ENCODE data around the gene ADAMTSL2.

The ADAMTSL2 gene

GRCh38 chr9:133609311-133610098 lies 75.0 kb downstream of the ADAMTSL2 start, which contains the start of gene FAM163B:
Gene FAM163B (minus strand): TSS chr9:133609389. CDS start chr9:133580223, 29,166 bp downstream.
- no peak for DNase-seq

DNA sequence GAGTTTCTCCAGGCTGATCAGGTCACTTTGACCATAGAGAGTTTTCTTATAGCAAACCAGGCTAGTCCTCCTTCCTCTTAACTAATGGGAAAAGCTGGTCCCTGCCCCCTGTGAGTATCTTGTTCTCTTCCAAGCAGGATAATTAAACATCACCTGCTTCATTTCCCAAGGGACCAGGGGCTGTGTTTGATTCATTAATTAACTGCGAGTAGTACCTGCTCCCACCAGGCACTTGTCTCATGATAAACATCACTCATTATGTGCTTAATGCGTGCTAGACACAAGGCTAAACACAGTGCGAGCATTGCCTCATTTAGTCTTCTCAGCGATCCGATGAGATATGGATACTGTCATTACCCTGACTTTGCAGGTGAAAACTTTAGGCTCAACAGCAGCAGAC lies 76.3 kb downstream of the ADAMTSL2 start:
- DNase-seq, result no peak

DNA sequence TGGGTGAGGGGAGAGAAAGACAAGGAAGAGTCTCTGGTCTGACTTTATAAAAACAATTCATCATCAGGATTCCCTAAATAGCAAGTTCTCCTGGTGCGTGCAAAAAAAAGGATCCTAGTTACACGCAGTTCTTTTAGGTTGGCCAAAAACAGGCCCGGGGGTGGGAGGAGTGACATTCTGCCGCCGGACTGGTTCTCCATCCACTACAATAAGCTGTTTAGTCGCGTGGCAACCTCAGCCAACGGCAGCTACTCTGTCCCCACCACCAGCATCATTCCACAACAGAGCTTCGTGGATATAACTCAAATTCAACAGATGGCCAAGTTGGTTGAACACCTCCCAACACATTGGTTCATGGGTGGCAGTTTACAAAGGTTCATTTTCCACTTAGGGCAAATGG lies 77.5 kb downstream of the ADAMTSL2 start:
- no peak for DNase-seq

DNA sequence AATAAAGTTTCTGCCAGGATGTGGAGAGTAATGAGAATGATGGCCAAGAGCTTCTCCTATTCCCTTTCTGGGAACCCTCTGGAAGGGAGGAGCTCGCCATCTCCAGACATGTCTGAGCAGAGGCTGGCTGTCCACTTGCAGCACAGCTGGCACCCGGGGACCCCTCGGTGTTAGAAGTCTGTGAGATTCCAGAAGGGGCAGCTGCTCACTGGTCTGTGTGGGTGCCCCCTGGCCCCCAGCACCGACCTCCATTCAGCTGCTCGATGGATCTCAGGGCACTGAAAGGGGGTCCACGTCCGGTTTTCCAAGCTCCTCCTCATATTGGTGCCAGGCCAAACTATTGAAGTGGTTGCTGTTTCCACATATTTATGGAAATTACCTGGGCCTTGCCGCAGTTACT lies 78.3 kb downstream of the ADAMTSL2 start:
- DNase-seq, result no peak

- DNase-seq, result no peak
These were observed 78.9 kb downstream of the ADAMTSL2 start for GRCh38 chr9:133613432-133613831.

- no peak for DNase-seq
These were observed 79.6 kb downstream of the ADAMTSL2 start for GRCh38 chr9:133614056-133614455.

- DNase-seq, result no peak
These were observed 80.2 kb downstream of the ADAMTSL2 start for GRCh38 chr9:133614678-133615077.

GRCh38 chr9:133615186-133615585 lies 80.7 kb downstream of the ADAMTSL2 start:
- DNase-seq, result no peak

- no peak for DNase-seq
These were observed 81.2 kb downstream of the ADAMTSL2 start for GRCh38 chr9:133615606-133616188.

- no peak for DNase-seq
These were observed 82.3 kb downstream of the ADAMTSL2 start for GRCh38 chr9:133616643-133617405.

DNA sequence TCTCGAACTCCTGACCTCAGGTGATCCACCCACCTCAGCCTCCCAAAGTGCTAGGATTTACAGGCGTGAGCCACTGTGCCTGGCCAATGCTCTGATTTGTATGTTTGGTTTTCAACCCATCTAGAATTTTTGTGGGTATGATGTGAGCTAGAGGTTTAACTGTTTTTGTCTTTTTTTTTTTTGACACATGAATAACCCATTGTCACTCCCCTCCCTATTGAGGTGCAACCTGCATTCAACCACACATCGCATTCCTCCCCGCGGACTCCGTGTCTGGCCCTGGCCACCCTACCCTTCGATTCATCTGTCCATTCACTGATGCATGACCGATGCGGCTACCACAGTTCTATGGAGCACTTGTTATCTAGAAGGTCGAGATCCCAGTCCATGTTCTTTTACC lies 84.2 kb downstream of the ADAMTSL2 start:
- DNase-seq, result no peak

DNA sequence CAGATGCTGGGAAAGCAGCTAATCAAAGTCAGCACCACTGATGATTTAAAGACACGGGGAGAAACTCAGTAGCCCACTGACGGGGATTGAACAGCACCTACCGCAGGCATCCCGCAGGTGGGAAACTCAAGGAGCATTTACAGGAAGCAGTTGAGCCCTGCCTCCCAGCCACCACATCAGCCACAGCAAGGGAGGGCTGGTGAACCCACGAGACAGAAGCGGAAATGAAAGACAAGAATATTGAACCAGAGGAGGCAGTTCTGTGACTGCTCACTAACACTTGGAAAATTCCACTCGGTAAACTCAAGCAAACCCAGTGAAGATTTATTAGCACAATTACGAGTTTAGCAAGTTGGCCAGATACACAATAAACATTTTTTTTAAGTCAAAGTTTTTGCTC lies 85.3 kb downstream of the ADAMTSL2 start:
- DNase-seq, result no peak

DNA sequence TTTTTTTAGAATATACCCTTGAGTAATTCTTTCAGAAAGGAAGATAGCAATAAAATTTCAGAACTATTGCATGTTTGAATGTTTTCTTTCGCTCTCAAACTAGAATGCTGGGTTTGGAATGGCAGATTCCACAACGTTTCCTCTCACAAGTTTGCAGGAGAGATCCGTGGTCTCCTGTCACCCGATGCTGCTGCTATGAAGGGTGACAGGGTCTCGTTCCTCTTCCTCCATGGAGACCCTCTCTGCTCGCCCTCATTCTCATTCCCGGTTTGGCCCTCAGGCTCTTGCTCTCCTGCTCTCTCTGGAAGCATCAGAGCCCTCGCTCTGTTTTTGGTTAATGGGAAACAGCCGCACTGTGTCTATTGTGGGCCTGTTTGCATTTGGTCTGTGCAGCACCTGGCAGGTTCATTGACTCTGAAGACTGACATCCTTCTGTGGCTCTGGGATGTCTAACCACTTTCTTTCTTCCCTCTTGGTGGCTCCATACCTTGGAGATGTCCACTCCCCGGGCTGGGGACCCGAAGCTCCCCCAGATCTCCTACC lies 87.3 kb downstream of the ADAMTSL2 start:
- DNase-seq, result no peak

DNA sequence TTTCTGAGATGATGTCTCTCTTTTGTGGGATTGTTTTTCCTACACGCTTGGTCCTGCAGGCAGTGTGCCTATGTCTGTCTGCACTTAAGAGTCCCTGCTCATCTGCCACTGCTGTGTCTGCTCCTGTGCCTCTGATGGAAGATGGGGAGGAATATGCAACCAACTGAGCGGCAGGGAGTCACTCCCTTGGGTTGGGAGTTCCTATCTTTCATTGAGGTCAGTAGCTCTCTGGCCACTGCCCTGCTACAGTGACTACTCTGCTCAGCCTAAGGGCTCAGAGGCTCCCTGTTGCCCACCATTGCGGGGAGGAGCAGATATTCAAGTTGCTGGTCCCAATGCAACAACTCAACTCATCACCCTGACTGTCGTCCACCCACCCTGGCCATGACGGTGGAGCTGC lies 88.1 kb downstream of the ADAMTSL2 start:
- DNase-seq, result no peak
